ENCODE results near the gene KAT2B.

Gene KAT2B

GRCh38 chr3:20101041-20101440 is 60.8 kb downstream of the KAT2B start:
- no peak for DNase-seq

- no peak for DNase-seq
Observed at GRCh38 chr3:20103731-20104130, 63.5 kb downstream of the KAT2B start.

GRCh38 chr3:20104167-20104661 is 64.0 kb downstream of the KAT2B start:
- no peak for DNase-seq

GRCh38 chr3:20105513-20106280 is 65.5 kb downstream of the KAT2B start:
- DNase-seq: no peak

DNA sequence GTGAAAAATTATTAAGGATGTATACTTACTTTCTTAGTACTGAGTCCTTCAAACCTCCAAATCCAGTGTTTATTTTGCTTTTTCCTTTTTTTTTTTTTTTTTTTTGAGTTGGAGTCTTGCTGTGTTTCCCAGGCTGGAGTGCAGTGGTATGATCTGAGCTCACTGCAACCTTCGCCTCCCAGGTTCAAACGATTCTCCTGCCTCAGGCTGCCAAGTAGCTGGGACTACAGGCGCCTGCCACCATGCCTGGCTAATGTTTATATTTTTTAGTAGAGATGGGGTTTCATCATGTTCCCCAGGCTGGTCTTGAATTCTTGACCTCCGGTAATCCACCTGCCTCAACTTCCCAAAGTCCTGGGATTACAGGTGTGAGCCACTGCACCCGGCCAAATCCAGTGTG is 67.5 kb downstream of the KAT2B start:
- DNase-seq: no peak

GRCh38 chr3:20108869-20109268 is 68.6 kb downstream of the KAT2B start:
- DNase-seq: no peak

DNA sequence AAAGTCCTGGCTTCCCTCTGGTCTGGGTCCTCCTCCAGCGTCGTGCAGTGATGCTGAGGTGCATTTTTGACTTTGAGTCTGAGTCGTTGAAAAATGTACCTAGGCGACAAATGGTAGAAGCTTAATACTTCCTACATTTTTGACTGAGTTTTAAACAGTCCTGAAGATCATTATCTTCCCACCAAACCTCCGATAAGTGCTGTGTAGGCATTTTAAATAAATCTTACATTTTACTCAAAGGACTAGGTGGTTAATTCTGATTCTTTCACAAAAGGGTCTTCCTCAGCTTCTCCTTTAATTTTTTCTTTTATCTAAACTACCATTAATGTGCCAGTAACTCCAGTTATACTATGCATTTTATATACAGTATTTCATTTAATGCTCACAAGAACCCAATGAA is 70.6 kb downstream of the KAT2B start:
- no peak for DNase-seq

- no peak for DNase-seq
Observed at GRCh38 chr3:20111836-20112235, 71.6 kb downstream of the KAT2B start.

- no peak for DNase-seq
Observed at GRCh38 chr3:20121088-20121487, 80.8 kb downstream of the KAT2B start.

- no peak for DNase-seq
Observed at GRCh38 chr3:20123131-20123652, 82.9 kb downstream of the KAT2B start.

DNA sequence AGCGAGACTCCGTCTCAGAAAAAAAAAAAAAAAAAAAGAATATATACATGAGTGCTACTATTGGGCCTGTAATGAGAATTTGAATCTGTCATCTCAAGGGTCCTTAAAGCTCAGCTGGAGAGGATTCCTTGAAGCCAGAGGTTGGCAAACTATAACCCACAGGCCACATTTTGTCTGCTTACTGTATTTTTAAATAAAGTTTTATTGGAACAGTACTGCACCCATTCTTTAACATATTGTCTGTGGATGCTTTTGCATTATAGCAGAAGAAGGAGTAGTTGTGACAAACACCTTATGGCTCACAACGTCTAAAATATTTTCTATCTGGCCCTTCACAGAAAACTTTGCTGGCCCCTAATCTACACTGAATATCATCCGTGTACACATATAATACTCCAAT is 85.0 kb downstream of the KAT2B start:
- no peak for DNase-seq

DNA sequence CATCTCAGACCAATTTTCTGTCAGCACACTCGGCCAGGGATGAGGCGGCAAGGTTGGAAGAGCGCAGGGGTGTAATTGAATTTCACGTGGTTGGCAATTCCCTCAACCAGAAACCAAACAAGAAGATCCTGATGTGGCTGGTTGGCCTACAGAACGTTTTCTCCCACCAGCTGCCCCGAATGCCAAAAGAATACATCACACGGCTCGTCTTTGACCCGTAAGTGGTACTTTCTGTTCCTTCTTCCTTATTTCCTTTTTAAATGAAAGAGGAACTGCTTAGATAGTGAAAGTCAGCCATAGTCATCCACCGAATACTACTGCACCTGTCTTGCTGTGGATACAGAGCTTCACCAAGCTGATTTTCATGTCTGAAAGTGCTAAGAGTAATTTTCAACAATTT is 85.7 kb downstream of the KAT2B start:
- no peak for DNase-seq

- DNase-seq: no peak
Observed at GRCh38 chr3:20128358-20128757, 88.1 kb downstream of the KAT2B start.

DNA sequence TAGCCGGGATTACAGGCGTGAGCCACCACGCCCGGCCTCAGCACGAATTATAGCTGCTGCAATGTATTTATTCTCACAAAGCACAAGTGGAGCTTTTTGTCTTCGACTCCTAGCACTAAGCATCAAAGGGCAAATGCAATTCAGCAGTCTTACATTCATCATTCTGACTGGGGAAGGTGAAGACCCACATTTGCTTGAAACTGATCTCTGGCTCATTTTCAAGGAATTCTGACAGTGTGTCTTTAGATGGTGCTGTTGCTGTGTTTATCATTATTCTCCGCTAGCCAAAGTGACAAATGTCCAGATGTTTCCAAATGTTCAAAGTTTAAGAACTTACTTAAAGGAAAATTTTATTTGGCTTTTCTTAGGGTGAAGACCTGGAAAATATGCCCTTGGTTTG is 89.9 kb downstream of the KAT2B start:
- no peak for DNase-seq

GRCh38 chr3:20136231-20136630 is 96.0 kb downstream of the KAT2B start:
- no peak for DNase-seq

DNA sequence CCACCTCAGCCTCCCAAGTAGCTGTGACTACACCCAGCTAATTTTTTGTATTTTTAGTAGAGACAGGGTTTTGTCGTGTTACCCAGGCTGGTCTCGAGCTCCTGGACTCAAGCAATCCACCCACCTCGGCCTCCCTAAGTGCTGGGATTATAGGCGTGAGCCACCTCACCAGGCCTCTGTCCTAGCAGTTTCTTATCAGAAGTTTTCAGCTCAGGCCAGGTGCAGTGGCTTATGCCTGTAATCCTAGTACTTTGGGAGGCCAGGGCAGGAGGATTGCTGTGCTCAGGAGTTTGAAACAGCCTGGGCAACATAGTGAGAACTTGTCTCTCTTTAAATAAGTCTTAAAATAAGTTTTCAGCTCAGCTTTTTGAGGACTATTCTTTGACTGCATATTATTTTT is 97.4 kb downstream of the KAT2B start:
- DNase-seq: no peak

DNA sequence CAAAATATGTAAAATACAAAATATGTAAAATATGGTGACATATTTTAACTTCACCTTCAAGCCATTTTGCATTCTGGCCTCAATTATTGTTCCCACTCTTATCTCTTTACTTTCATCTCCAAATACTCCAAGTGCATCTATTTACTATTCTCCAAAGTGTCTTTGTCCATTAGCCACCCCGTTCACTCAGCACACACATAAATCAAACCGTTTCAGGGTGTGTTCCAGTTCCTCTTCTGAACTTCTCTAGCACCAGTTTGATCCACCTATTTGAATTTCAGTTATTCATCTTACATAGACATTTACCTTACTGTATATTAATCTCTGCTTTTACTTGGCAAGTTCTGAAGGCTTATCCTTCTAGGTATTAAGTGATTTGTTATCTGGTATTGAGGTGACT is 100.6 kb downstream of the KAT2B start:
- DNase-seq: no peak

DNA sequence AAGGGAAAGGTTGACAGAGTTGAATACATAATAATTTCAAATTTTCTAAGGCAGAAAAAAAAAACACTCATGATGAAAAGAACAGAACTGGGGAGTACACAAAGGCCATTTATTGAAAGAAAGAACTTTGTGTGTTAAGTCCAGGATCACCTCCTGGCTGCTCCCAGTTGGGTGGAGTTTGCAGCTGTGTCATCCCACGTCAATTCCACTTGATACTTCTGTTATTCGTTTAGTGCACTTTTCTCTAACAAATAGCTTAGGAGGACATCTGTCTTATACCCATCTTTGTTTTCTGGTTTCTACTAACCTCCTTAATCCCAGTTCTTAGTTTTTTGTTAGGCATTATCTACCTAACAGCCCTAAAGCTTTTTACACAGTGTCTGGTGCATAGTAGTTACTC is 101.1 kb downstream of the KAT2B start:
- no peak for DNase-seq

- DNase-seq: no peak
Observed at GRCh38 chr3:20141851-20142250, 101.6 kb downstream of the KAT2B start.

DNA sequence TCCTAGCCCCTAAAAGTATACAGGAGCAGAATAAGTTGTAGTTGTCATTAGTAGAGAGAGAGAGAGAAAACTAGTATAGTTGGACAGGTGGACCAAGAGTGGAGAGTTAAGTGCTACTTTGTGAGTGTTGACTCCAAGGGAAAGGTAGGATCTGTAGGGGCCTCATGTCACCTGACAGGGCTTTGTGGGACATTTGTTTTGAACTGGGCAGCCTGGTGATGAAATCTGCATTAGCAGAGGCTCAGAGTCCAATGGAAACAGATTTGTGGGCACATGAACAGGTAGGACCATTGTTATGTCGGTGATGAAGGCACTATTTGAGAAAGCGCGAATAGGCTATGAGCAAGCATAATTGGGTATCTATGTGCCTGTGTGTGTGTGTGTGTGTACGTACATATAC is 102.3 kb downstream of the KAT2B start:
- DNase-seq: no peak

- no peak for DNase-seq
Observed at GRCh38 chr3:20143519-20143918, 103.3 kb downstream of the KAT2B start.

DNA sequence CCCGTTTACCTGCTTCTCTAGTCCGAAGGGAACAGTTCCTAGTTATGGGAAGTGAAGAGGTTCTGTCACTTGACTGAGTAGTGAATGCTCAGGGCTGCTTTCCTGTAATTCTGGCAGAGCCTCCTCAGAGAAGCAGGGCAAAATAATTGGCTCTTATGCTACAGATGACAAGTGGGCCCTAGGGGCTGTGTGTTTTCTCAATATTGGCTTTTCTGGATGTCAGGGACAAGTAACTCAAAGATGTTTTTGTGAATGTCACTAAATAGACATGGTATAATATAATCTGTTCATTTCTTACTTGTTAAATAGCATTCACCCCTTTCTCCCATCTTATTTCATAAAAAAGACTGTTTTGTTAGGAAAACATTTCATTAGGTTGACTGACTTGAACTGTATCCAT is 105.6 kb downstream of the KAT2B start:
- no peak for DNase-seq

GRCh38 chr3:20146301-20146700 is 106.1 kb downstream of the KAT2B start:
- DNase-seq: no peak

GRCh38 chr3:20147361-20147760 is 107.1 kb downstream of the KAT2B start:
- no peak for DNase-seq

DNA sequence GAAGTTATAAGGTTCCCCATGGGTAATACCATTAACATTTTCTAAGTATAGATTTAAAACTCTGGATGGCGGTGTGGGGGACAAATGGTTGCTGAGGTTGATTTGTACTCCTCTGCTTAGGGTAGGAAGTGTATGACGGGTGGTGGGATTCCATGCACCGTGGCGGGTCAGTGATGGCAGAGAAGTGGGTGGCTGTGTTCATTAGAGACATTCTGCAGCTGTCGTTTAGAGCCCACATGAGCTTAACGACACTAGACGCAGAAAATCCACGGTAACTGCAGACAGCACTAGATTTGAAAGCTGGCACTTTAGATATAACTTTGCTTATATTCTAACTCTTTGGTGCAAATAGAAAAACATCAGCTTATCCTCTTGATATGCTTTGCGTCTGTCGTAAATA is 108.2 kb downstream of the KAT2B start:
- DNase-seq: no peak
